GM15510 (cell line): ENCODE results near the gene FOXK2.

Source experiments
- POLR2A ChIP-seq: IDR thresholded peaks from 3 replicates; pipeline ENCODE4 v1.6.1; 2011; ENCODE audit warnings: borderline replicate concordance; ENCODE audit not compliant: insufficient read length; ENCODE audit errors: extremely low read depth

Gene FOXK2

DNA sequence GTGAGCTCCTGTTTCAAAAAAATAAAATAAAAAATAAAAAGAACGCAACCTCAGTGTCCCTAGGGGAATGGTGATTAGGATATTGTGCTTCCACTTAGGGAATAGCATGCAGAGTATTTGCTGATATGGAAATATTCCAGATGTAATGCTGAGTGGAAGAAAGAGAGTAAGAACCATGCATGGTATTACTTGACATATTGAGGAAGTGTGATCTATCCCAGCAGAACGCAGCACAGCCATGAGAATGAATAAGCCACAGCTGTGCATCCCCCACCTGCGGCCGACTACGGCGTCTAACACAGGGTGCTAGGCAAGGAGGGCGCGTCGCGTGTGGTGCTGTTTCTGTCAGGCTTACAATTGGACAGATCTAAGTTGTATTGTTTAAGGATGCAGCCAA, 49.5 kb downstream of the FOXK2 start:
- TF ChIP-seq POLR2A: no peak

DNA sequence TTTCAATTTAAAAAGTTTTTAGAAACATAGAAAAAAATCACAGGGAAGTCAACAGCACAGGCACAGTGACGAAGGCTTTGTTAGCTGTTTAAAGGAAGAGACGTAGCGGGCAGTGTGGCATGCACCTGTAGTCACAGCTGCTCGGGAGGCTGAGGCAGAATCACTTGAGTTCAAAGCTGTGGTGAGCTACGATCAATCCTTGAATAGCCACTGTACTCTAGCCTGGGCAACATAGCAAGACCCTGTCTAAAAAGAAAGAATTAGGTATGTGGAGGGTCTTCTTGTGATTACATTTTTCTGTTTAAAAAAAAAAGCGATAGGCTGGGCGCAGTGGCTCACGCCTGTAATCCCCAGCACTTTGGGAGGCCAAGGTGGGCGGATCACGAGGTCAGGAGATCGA, 50.1 kb downstream of the FOXK2 start:
- no peak for TF ChIP-seq POLR2A

DNA sequence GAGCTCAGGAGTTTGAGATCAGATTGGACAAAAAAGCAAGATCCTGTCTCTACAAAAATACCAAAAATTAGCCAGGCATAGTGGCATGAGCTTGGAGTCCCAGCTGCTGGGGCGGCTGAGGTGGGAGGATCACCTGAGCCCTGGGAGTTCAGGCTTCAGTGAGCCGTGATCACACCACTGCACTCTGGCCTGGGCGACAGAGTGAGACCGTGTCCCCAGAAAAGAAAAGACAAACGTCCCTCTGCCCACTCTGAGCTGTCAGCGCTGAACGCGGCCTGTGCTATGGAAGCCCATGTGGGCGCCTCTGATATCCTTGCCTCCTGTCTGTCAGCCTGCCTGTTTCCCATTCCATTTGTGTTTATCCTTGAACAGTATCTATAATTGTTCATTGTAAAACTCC, 50.7 kb downstream of the FOXK2 start:
- no peak for TF ChIP-seq POLR2A

DNA sequence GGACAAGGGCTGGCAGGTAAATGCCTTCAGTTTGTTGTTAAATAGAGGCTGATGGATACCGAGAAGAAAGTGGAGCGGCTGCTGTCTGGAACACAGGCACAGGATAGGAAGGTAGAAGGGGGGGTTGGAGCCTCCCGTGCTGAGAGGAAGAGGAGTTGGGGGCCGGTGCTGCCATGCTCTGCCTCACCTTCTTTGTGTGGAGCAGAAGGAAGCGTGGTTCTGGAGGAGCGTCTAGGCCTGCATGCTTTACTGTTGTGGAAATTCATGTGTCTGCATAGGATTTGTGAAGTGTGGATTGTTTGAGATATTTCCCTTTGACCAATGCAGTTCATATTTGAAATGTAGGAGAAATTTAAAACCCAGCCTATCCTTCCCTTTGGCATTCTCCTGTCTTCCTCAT, 52.3 kb downstream of the FOXK2 start:
- no peak for TF ChIP-seq POLR2A

DNA sequence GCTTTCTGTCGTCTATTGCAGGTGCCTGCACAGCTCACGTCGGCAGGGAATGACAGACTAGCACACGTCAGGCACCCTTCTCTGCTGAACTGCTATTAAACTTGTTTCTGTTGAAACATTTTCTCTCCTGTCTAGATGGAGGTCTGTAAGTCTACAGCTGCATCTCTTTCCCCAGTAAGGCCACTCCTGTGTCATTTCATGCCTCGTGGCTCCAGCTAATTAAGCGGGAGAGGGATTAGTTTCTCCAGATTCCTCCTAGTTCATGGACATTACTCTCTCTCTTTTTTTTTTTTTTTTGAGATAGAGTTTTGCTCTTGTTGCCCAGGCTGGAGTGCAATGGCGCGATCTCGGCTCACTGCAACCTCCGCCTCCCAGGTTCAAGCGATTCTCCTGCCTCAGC, 54.5 kb downstream of the FOXK2 start:
- TF ChIP-seq POLR2A: no peak

DNA sequence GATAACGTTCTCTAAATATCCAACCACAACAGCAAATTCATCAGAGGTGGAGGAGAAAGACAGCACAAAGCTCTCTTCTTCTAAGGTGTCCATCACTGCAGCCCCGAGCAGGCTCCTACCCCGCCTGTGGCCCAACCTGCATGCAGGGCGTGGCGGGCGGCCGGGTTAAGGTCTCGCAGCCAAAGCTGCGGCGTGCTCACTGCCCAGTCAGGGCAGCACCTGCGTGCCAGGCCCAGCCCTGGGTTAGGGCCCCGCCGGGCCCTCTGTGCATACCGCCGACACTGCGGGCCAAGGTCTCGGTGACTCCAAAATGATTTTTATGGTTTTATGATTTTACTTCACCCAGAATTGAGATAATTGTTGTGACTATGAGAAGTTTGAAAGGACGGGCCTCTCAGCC, 57.8 kb downstream of the FOXK2 start:
- no peak for TF ChIP-seq POLR2A

DNA sequence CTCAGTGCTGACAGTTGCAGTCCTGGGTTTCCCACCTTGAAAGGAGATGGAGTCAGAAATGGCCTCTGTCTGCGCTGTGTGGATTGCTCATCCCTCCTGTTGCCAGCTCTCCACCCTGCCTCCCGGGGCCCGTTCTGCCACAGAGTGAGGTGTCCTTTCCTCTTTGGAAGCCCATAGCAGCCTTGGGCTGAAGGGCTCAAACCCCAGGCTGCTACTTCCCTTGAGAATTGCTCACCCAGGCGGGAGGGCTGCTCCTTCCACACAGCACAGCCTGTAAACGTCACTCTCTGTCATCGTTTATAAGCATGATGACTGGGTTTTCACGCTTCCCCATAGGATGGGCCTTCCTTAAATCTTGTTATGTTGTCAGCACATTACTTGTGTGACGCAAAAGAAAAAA, 62.7 kb downstream of the FOXK2 start:
- TF ChIP-seq POLR2A: no peak

DNA sequence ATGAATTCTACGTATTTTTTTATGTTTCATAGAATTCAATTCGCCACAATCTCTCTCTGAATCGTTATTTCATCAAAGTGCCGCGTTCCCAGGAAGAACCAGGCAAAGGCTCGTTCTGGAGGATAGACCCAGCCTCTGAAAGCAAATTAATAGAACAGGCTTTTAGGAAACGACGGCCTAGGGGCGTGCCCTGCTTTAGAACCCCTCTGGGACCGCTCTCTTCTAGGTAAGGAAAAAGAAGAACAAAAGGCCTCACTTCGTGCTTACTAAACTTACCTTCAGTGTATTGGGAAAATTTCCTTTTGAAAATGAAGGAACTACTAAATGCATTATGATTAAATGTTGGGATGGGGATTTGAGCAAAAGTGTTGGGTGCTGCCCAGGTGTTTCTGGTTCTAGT, 63.2 kb downstream of the FOXK2 start:
- TF ChIP-seq POLR2A: no peak

DNA sequence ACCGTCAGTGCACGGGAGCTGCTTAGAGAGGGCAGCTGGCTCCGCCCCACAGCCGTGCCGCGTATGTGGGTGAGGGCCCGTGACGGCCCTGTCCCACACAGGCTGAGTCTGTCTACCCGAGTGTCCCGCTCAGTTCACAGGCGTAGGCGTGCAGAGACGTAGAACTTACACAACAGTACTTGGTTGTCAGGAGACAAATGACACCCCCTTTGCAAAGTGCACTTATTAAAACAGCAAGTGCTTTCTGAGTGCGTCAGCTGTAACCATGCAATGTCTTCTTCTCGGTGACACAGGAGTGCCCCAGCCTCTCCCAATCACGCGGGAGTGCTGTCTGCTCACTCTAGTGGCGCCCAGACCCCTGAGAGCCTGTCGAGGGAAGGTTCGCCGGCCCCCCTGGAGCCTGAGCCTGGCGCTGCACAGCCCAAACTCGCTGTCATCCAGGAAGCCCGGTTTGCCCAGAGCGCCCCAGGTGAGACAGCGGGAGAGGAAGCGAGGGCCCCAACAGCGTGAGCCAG, 64.2 kb downstream of the FOXK2 start:
- no peak for TF ChIP-seq POLR2A

DNA sequence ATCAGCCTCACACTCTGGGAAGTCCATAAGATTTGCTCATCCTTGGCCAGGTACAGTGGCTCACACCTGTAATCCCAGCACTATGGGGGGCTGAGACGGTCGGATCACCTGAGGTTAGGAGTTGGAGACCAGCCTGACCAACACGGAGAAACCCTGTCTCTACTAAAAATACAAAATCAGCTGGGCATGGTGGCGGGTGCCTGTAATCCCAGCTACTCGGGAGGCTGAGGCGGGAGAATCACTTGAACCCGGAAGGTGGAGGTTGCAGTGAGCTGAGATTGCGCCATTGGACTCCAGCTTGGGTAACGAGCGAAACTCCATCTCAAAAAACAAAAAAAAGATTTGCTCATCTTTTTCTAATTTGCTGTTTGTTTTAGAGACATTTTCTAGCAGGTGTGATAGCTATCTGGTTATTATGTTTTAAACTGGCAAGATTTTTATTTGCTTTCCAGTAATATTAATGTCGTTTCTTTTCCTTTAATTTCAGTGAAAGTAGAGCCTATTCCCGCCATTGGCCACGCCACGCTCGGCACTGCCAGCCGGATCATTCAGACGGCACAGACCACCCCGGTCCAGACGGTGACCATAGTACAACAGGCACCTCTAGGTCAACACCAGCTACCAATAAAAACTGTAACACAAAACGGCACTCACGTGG, 67.2 kb downstream of the FOXK2 start:
- TF ChIP-seq POLR2A: no peak

DNA sequence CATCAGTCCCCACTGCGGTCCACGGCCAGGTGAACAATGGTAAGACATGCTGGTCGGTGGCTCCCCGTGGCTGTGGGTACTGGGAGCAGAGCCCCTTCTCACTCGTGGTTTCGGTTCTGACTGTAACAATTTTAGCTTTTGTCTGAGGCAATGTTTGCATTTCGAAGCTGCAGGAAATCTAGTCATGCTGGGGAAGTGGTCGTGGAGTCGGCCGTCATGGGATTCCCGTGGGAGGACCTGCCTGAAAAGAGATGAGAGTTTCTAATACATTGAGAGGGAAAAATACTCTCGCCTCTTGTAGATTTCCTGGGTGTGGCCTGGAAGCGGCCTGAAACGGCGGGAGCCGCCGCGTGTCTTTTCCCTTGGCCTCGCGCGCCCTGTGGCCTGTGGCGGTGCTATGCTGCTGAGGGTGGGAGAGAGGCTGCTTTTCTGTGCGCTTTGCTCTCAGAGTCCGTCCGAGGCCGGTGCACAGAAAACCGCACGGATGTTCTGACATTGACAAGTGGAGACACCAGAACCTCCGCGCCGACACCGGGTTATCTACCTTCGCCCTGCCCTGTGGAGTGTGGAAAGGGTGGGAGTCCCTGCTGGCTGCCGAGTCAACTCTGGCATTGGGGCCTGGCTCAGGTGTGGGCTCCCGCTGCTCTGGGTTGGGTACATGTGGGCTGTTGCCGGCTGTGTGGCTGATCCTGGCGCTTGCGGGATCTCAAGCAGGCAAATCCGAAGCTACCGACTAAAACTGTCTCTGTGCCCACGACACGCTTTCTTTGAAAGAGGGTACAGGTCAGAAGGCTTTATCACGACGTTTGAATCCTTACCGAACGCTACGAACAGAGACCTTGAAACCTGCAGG, 67.9 kb downstream of the FOXK2 start:
- no peak for TF ChIP-seq POLR2A

DNA sequence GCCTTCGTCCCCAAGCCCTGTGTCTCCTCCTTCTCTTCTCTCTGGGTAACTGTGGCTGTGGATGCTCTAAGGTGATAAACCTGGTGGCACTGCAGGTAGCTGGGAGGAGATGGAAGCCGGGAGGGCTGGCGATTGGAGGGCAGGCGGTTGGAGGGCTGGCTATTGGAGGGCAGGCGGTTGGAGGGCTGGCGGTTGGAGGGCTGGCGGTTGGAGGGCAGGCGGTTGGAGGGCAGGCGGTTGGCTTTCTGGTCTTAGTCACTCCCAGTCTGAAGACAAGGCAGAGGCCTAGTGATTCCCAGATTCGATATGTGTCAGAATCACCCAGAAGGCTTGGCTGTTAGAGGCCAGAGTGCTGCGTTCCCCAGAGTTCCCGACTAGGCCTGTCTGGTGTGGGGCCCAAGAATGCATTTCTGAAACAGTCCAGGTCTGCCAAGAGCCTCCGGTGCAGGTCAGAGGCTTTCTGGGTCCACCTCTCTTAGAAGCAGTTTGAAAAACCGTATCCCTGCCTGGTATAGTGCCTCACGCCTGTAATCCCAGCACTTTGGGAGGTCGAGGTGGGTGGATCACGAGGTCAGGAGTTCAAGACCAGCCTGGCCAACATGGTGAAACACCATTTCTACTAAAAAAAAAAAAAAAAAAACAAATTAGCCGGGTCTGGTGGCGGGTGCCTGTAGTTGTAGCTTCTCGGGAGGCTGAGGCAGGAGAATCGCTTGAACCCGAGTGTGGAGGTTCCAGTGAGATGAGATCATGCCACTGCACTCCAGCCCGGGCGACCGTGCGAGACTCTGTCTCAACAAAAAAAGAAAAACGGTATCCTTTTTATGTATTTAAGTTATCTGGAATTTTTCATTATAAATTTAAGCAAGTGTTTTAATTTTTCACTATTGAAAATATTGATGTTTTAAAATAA, 69.0 kb downstream of the FOXK2 start:
- TF ChIP-seq POLR2A: no peak

DNA sequence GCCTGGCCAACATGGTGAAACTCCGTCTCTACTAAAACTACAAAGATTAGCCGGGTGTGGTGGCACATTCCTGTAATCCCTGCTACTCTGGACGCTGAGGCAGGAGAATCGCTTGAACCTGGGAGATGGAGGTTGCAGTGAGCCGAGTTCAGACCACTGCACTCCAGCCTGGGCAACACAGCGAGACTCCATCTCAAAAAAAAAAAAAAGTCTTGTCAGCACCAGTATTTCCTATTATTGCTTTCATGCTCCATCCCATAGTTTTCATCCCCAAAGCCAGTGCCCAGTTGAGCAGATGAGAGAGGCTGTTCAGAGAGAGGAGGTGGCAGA, 70.3 kb downstream of the FOXK2 start:
- TF ChIP-seq POLR2A: no peak

DNA sequence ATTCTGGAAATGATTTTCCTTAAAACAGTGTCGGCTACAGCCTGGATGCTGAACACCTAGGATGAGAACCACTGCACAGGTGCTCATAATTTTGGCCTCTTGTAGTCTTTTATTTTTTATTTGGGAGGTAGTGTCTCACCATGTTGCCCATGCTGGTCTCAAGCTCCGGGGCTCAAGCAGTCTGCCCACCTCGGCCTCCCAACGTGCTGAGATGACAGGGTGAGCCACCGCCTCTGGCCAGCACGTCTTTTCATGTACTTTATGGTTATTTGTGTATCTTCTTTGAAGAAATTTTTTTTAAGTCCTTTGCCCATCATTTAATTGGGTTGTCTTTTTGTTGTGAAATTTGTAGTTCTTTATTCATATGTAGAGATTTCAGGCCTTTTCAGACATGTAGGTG, 70.7 kb downstream of the FOXK2 start:
- TF ChIP-seq POLR2A: no peak
